MM.1S (cell line): ENCODE data around the gene PGGHG.

ENCODE experiments used
- DNase-seq: peaks from one replicate; pipeline ENCODE4 v3.0.0-alpha.2; 2015
- H2AFZ ChIP-seq: fragments of 300-600 bp; sonication (generic); 2 replicates; pipeline ENCODE4 v1.6.0; 2016; ENCODE audit warnings: antibody characterized with exemption, low read length
- H3F3A ChIP-seq: fragments of 300-600 bp; sonication (generic); 2 replicates; pipeline ENCODE4 v1.6.1; 2016; ENCODE audit warnings: mild to moderate bottlenecking, antibody characterized with exemption, low read length, moderate library complexity, mixed read lengths; ENCODE audit not compliant: insufficient read depth
- H3K27ac ChIP-seq: fragments of 300-600 bp; sonication (generic); 2 replicates; pipeline ENCODE4 v1.5.1; 2016; ENCODE audit warnings: mild to moderate bottlenecking, low read length
- H3K27me3 ChIP-seq: fragments of 300-600 bp; sonication (generic); replicated peaks from 2 replicates; pipeline ENCODE4 v1.6.0; 2016; ENCODE audit warnings: low read length; ENCODE audit not compliant: insufficient read depth
- H3K36me3 ChIP-seq: fragments of 300-600 bp; sonication (generic); replicated peaks from 2 replicates; pipeline ENCODE4 v1.6.1; 2016; ENCODE audit warnings: mild to moderate bottlenecking, low read length, mixed read lengths; ENCODE audit not compliant: insufficient read depth
- H3K4me1 ChIP-seq: fragments of 300-600 bp; sonication (generic); 2 replicates; pipeline ENCODE4 v1.6.1; 2016; ENCODE audit warnings: low read length, mixed read lengths
- H3K4me2 ChIP-seq: fragments of 300-600 bp; sonication (generic); 2 replicates; pipeline ENCODE4 v1.6.0; 2016; ENCODE audit warnings: low read depth, low read length
- H3K4me3 ChIP-seq: fragments of 300-600 bp; sonication (generic); 2 replicates; pipeline ENCODE4 v1.5.1; 2016; ENCODE audit warnings: low read length, mixed read lengths
- H3K79me2 ChIP-seq: fragments of 300-600 bp; sonication (generic); 2 replicates; pipeline ENCODE4 v1.6.1; 2016; ENCODE audit warnings: mixed run types, low read length, mixed read lengths
- H3K9ac ChIP-seq: fragments of 300-600 bp; sonication (generic); 2 replicates; pipeline ENCODE4 v1.6.1; 2016; ENCODE audit warnings: low read length, mixed read lengths
- H3K9me2 ChIP-seq: fragments of 300-600 bp; sonication (generic); replicated peaks from 2 replicates; pipeline ENCODE4 v1.6.1; 2016; ENCODE audit warnings: mild to moderate bottlenecking, low read length, mixed read lengths; ENCODE audit not compliant: insufficient read depth
- H3K9me3 ChIP-seq: fragments of 300-600 bp; sonication (generic); replicated peaks from 2 replicates; pipeline ENCODE4 v1.6.1; 2016; ENCODE audit warnings: mild to moderate bottlenecking, low read length, mixed read lengths; ENCODE audit not compliant: insufficient read depth
- H4K20me1 ChIP-seq: fragments of 300-600 bp; sonication (generic); 2 replicates; pipeline ENCODE4 v1.6.1; 2016; ENCODE audit warnings: mild to moderate bottlenecking, low read length, moderate library complexity, mixed read lengths; ENCODE audit not compliant: insufficient read depth
- CTCF ChIP-seq: fragments of 300-600 bp; sonication (generic); IDR thresholded peaks from 2 replicates; pipeline ENCODE4 v1.5.1; 2016; ENCODE audit warnings: antibody characterized with exemption, low read length, mixed read lengths
- EZH2 ChIP-seq: fragments of 300-600 bp; sonication (generic); optimal IDR thresholded peaks from 2 replicates; pipeline ENCODE3; 2017; ENCODE audit warnings: low read depth, mild to moderate bottlenecking, antibody characterized with exemption, low read length, mixed read lengths
- EZH2phosphoT487 ChIP-seq: fragments of 300-600 bp; sonication (generic); IDR thresholded peaks from 2 replicates; pipeline ENCODE4 v1.6.1; 2018; ENCODE audit warnings: antibody characterized with exemption, low read length

PGGHG gene

GRCh38 chr11:303363-303762, 14.4 kb downstream of the PGGHG start:
- Histone ChIP-seq H3K4me2 (no peak overlapping the region), H3F3A (no peaks in the 10 kb centered on the region)

GRCh38 chr11:304061-304506, 15.2 kb downstream of the PGGHG start:
- Histone ChIP-seq H3K27me3 (peaks cover 69% of the 10 kb centered on the region), H3K4me3 (no peak overlapping the region), H4K20me1 (no peaks in the 10 kb centered on the region), H3K4me1 (no peaks in the 10 kb centered on the region), H3F3A (no peaks in the 10 kb centered on the region), H3K9me3 (no peaks in the 10 kb centered on the region), H3K9ac (no peak overlapping the region), H3K4me2 (no peak overlapping the region), H3K27ac (no peak overlapping the region), H3K79me2 (no peaks in the 10 kb centered on the region), H3K9me2 (no peaks in the 10 kb centered on the region), H2AFZ (no peak overlapping the region), H3K36me3 (no peaks in the 10 kb centered on the region)
- no peak for DNase-seq
- TF ChIP-seq EZH2phosphoT487: no peak
- TF ChIP-seq CTCF: no peak
- TF ChIP-seq EZH2: no peak

More at GRCh38 chr11:303363-303762, 14.4 kb downstream of the PGGHG start:
- TF ChIP-seq CTCF: no peak
- TF ChIP-seq EZH2: no peak
- no peak for TF ChIP-seq EZH2phosphoT487
- Histone ChIP-seq H3K9me2 (no peaks in the 10 kb centered on the region), H3K4me3 (no peak overlapping the region), H3K9me3 (no peaks in the 10 kb centered on the region), H3K27me3 (peaks cover 73% of the 10 kb centered on the region), H3K4me1 (no peaks in the 10 kb centered on the region), H3K36me3 (no peaks in the 10 kb centered on the region), H3K79me2 (no peaks in the 10 kb centered on the region), H2AFZ (no peak overlapping the region), H3K27ac (no peak overlapping the region), H3K9ac (no peak overlapping the region), H4K20me1 (no peaks in the 10 kb centered on the region)
- no peak for DNase-seq

GRCh38 chr11:304915-305843, 16.3 kb downstream of the PGGHG start:
- peak; percentile 53 for DNase-seq
- Histone ChIP-seq H3K27me3 (peaks cover 70% of the 10 kb centered on the region), H3K36me3 (no peaks in the 10 kb centered on the region), H3K4me3 (no peak overlapping the region), H3K27ac (no peak overlapping the region), H3K9me3 (no peaks in the 10 kb centered on the region), H3K9ac (no peak overlapping the region), H3K4me2 (no peak overlapping the region), H2AFZ (no peak overlapping the region), H4K20me1 (no peaks in the 10 kb centered on the region), H3F3A (no peaks in the 10 kb centered on the region), H3K79me2 (no peaks in the 10 kb centered on the region), H3K4me1 (no peaks in the 10 kb centered on the region), H3K9me2 (no peaks in the 10 kb centered on the region)
- TF ChIP-seq EZH2phosphoT487 (no peak), CTCF (peak; percentile 63), EZH2 (no peak)
